SK-N-SH (cell line): ENCODE results near the gene GLIS1. TPM values are rescaled to one million over a fixed set of nuclear protein-coding genes. Genes with fewer than 3 reads are reported as not detected.

Experiments used
- CTCF ChIA-PET: fragments of 300-600, 350-600 bp; formaldehyde crosslinking; extraction: SDS; loops from one replicate; lab custom pipeline; 2021; lab: Yijun Ruan, JAX
- POLR2A ChIA-PET: fragments of 350-600 bp; sonication (Branson Sonifier 250); formaldehyde crosslinking; extraction: SDS; loops from one replicate; lab custom pipeline; 2020; ENCODE audit warnings: antibody characterized with exemption, inconsistent platforms; lab: Yijun Ruan, JAX
- DNase-seq: peaks from one replicate; pipeline ENCODE4 v3.0.0; 2012
- H2AFZ ChIP-seq: fragments of 200-600 bp; sonication (generic); 2 replicates; pipeline ENCODE4 v1.8.1; 2016; ENCODE audit warnings: antibody characterized with exemption, mild to moderate bottlenecking, low read depth
- H3F3A ChIP-seq: fragments of 200-600 bp; sonication (generic); replicated peaks from 2 replicates; pipeline ENCODE3; 2016; ENCODE audit warnings: antibody characterized with exemption, mild to moderate bottlenecking; ENCODE audit not compliant: insufficient read depth
- H3K27ac ChIP-seq, 2 experiments: fragments of 200-500 bp in 1 of 2; fragments of 200-600 bp in 1 of 2; sonication (Bioruptor generic) in 1 of 2; sonication (generic), shearing (Covaris generic) in 1 of 2; 2 replicates each; pipeline versions ENCODE4 v1.5.1 to v1.6.1; 2014 to 2016; ENCODE audit warnings: low read depth in 2 of 2, inconsistent platforms in 1 of 2, low read length in 1 of 2, mild to moderate bottlenecking in 1 of 2, mixed read lengths in 1 of 2
- H3K27me3 ChIP-seq: fragments of 200-600 bp; sonication (generic), shearing (Covaris generic); 2 replicates; pipeline ENCODE4 v1.6.1; 2016; ENCODE audit warnings: mixed run types; ENCODE audit not compliant: insufficient read depth
- H3K36me3 ChIP-seq, 2 experiments: fragments of 200-500 bp in 1 of 2; fragments of 200-600 bp in 1 of 2; sonication (Bioruptor generic) in 1 of 2; sonication (generic) in 1 of 2; replicated peaks in 1 of 2; 2 replicates each; pipeline versions ENCODE3 to v1.5.1; 2014 to 2016; ENCODE audit warnings: low read length in 1 of 2, mild to moderate bottlenecking in 1 of 2; ENCODE audit not compliant: insufficient read depth in 2 of 2, control insufficient read depth in 1 of 2
- H3K4me1 ChIP-seq, 2 experiments: fragments of 200-500 bp in 1 of 2; fragments of 200-600 bp in 1 of 2; sonication (Bioruptor generic) in 1 of 2; sonication (generic), shearing (Covaris generic) in 1 of 2; 2 replicates each; pipeline versions ENCODE4 v1.5.1 to v1.6.1; 2014 to 2016; ENCODE audit warnings: low read depth in 1 of 2, low read length in 1 of 2, mixed run types in 1 of 2; ENCODE audit not compliant: insufficient read depth in 2 of 2, control insufficient read depth in 1 of 2
- H3K4me2 ChIP-seq: fragments of 200-600 bp; sonication (generic), shearing (Covaris generic); 2 replicates; pipeline ENCODE4 v1.6.1; 2017; ENCODE audit warnings: mixed run types
- H3K4me3 ChIP-seq, 2 experiments: fragments of 200-500 bp in 1 of 2; fragments of 200-600 bp in 1 of 2; sonication (Bioruptor generic) in 1 of 2; sonication (generic), shearing (Covaris generic) in 1 of 2; 2 replicates each; pipeline versions ENCODE4 v1.5.1 to v1.8.1; 2014 to 2016; ENCODE audit warnings: low read depth in 2 of 2, inconsistent platforms in 1 of 2, low read length in 1 of 2, mild to moderate bottlenecking in 1 of 2, mixed read lengths in 1 of 2, moderate library complexity in 1 of 2
- H3K79me2 ChIP-seq: fragments of 200-600 bp; sonication (generic); 2 replicates; pipeline ENCODE4 v1.8.1; 2017; ENCODE audit warnings: mild to moderate bottlenecking; ENCODE audit not compliant: insufficient read depth
- H3K9ac ChIP-seq: fragments of 200-600 bp; sonication (generic); 2 replicates; pipeline ENCODE4 v1.6.1; 2017; ENCODE audit warnings: mixed run types
- H3K9me2 ChIP-seq: fragments of 200-600 bp; sonication (generic); 2 replicates; pipeline ENCODE4 v1.6.1; 2017; ENCODE audit warnings: mixed run types
- H3K9me3 ChIP-seq: fragments of 200-600 bp; sonication (generic); 2 replicates; pipeline ENCODE4 v1.6.1; 2017; ENCODE audit warnings: mixed run types, mild to moderate bottlenecking, moderate library complexity
- H4K20me1 ChIP-seq: fragments of 200-600 bp; sonication (generic); 2 replicates; pipeline ENCODE4 v1.6.1; 2017; ENCODE audit warnings: mild to moderate bottlenecking, mixed run types; ENCODE audit not compliant: insufficient read depth
- CTCF ChIP-seq: fragments of 200-600 bp; sonication (generic); IDR thresholded peaks from 2 replicates; pipeline ENCODE4 v1.6.1; 2017; ENCODE audit warnings: antibody characterized with exemption, mild to moderate bottlenecking, moderate library complexity
- ELF1 ChIP-seq: IDR thresholded peaks from 2 replicates; pipeline ENCODE4 v1.4.0; 2012
- EP300 ChIP-seq, 2 experiments: IDR thresholded peaks; 2 replicates each; pipeline versions ENCODE4 v1.4.0 to v1.6.1; 2012; ENCODE audit warnings: borderline replicate concordance in 1 of 2, low read depth in 1 of 2, low read length in 1 of 2
- FOSL2 ChIP-seq: IDR thresholded peaks from 2 replicates; pipeline ENCODE4 v1.4.0; 2012; ENCODE audit warnings: low read depth, mild to moderate bottlenecking, moderate library complexity, borderline replicate concordance
- FOXM1 ChIP-seq: IDR thresholded peaks from 2 replicates; pipeline ENCODE4 v1.4.0; 2012; ENCODE audit warnings: low read depth, mild to moderate bottlenecking
- GABPA ChIP-seq: IDR thresholded peaks from 2 replicates; pipeline ENCODE4 v1.4.0; 2012; ENCODE audit warnings: low read depth, mild to moderate bottlenecking
- IRF3 ChIP-seq: fragments of 150-350 bp; IDR thresholded peaks from 2 replicates; pipeline ENCODE4 v1.6.1; 2016; ENCODE audit warnings: mild to moderate bottlenecking, low read depth, low read length
- JUND ChIP-seq: IDR thresholded peaks from 2 replicates; pipeline ENCODE4 v1.4.0; 2012
- MXI1 ChIP-seq: IDR thresholded peaks from 2 replicates; pipeline ENCODE4 v1.6.1; 2012; ENCODE audit warnings: mild to moderate bottlenecking, low read depth, low read length, improper control_type of control experiment
- NFIC ChIP-seq: IDR thresholded peaks from 2 replicates; pipeline ENCODE4 v1.4.0; 2012; ENCODE audit warnings: borderline replicate concordance
- RCOR1 ChIP-seq: fragments of 150-350 bp; IDR thresholded peaks from 2 replicates; pipeline ENCODE4 v1.6.1; 2017; ENCODE audit warnings: antibody characterized with exemption, low read length
- RFX5 ChIP-seq: IDR thresholded peaks from 2 replicates; pipeline ENCODE4 v1.6.1; 2012; ENCODE audit warnings: mild to moderate bottlenecking, improper control_type of control experiment, low read length
- SMC3 ChIP-seq: IDR thresholded peaks from 2 replicates; pipeline ENCODE4 v1.6.1; 2012; ENCODE audit warnings: low read depth, low read length, improper control_type of control experiment
- TAF1 ChIP-seq: IDR thresholded peaks from 2 replicates; pipeline ENCODE4 v1.6.1; 2012; ENCODE audit warnings: low read depth, mild to moderate bottlenecking, low read length, moderate library complexity, borderline replicate concordance
- WGBS: methylation state at CpG from one replicate; pipeline ENCODE4 v1.1.6; 2017; ENCODE audit warnings: low lambda C conversion rate; 5-methylcytosine and 5-hydroxymethylcytosine counted together
- polyA plus RNA-seq, 3 experiments: library from polyadenylated mRNA; depleted of rRNA; stranded (reverse); fragments of >200 nt; gene quantifications; 2 replicates each; pipeline ENCODE4 v1.2.3, GENCODE V29; 2012
- TF ChIP-seq, protein P1 (sequence below): IDR thresholded peaks from 2 replicates; pipeline ENCODE4; 2012
- TF ChIP-seq, protein P2 (sequence below): IDR thresholded peaks from 2 replicates; pipeline ENCODE4 v1.6.1; 2012; ENCODE audit warnings: mild to moderate bottlenecking, low read depth, low read length, moderate library complexity

Gene GLIS1
- polyA plus RNA-seq, 1 of the 3 experiments (the other 2 are of a cell fraction) = 0.13 TPM

DNA sequence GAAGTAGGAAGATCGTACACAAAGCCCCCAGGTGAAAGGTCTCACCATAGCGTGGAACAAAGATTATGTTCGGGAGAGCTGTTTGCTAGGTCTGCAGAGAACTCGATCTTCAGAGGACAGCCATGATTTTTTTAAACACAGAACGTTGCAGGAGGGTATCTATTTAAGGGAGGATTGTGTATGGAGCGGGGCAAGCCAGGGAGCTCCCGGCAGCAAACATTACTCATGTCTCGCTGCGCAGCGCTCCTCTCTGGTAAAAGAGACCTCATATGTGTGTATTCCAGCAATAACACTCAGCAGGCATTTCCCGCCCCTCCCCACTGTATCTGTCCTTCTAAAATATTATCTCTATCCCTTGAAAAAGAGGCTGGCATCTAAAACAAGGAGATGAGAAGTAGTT is 2.7 kb downstream of the GLIS1 start:
- peaks cover 8 to 34% of the 10 kb centered on the region in 2 experiments; a peak in 3 of 4 replicates for H3K4me1 ChIP-seq
- ChIA-PET CTCF (interaction anchor here (0.7 to 1.8 kb wide), 6 partner anchors 10 to 250 kb away, joined by 3 to 7 read pairs (median 3); no protein-coding TSS in a partner anchor), POLR2A (no interaction called here)
- no peaks in the 10 kb centered on the region for H3K9me2 ChIP-seq
- H3K79me2 ChIP-seq = no peaks in the 10 kb centered on the region
- H3K27me3 ChIP-seq = no peaks in the 10 kb centered on the region
- H3K4me2 ChIP-seq = no peak overlapping the region
- TF ChIP-seq CTCF (no peak), JUND (no peak), FOSL2 (no peak), TAF1 (no peak), EP300 (IDR thresholded peaks at IDR 0.05; ENCODE audit: borderline replicate concordance in 1 of 2, low read depth in 1 of 2, low read length in 1 of 2) (no peak), FOXM1 (no peak), MXI1 (no peak), RFX5 (no peak), IRF3 (no peak), SMC3 (no peak), ELF1 (no peak), NFIC (no peak), GABPA (no peak), RCOR1 (no peak)
- TF ChIP-seq, protein P1, sequence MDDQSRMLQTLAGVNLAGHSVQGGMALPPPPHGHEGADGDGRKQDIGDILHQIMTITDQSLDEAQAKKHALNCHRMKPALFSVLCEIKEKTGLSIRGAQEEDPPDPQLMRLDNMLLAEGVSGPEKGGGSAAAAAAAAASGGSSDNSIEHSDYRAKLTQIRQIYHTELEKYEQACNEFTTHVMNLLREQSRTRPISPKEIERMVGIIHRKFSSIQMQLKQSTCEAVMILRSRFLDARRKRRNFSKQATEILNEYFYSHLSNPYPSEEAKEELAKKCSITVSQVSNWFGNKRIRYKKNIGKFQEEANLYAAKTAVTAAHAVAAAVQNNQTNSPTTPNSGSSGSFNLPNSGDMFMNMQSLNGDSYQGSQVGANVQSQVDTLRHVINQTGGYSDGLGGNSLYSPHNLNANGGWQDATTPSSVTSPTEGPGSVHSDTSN = no peak
- TF ChIP-seq, protein P2, sequence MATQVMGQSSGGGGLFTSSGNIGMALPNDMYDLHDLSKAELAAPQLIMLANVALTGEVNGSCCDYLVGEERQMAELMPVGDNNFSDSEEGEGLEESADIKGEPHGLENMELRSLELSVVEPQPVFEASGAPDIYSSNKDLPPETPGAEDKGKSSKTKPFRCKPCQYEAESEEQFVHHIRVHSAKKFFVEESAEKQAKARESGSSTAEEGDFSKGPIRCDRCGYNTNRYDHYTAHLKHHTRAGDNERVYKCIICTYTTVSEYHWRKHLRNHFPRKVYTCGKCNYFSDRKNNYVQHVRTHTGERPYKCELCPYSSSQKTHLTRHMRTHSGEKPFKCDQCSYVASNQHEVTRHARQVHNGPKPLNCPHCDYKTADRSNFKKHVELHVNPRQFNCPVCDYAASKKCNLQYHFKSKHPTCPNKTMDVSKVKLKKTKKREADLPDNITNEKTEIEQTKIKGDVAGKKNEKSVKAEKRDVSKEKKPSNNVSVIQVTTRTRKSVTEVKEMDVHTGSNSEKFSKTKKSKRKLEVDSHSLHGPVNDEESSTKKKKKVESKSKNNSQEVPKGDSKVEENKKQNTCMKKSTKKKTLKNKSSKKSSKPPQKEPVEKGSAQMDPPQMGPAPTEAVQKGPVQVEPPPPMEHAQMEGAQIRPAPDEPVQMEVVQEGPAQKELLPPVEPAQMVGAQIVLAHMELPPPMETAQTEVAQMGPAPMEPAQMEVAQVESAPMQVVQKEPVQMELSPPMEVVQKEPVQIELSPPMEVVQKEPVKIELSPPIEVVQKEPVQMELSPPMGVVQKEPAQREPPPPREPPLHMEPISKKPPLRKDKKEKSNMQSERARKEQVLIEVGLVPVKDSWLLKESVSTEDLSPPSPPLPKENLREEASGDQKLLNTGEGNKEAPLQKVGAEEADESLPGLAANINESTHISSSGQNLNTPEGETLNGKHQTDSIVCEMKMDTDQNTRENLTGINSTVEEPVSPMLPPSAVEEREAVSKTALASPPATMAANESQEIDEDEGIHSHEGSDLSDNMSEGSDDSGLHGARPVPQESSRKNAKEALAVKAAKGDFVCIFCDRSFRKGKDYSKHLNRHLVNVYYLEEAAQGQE = no peak
- no peak overlapping the region for H3K4me3 ChIP-seq
- no peak for DNase-seq
- no peak overlapping the region for H2AFZ ChIP-seq
- no peak overlapping the region for H3K9ac ChIP-seq
- H3F3A ChIP-seq = peaks cover 30% of the 10 kb centered on the region
- no peaks in the 10 kb centered on the region for H3K36me3 ChIP-seq
- H4K20me1 ChIP-seq = no peaks in the 10 kb centered on the region
- no peaks in the 10 kb centered on the region for H3K9me3 ChIP-seq
- 85% methylated on average over 11 of the region's 11 CpGs for WGBS
- H3K27ac ChIP-seq = no peak overlapping the region
